ENCODE data around the gene CYP39A1.

- TF ChIP-seq TAF1 (IDR thresholded peaks at IDR 0.05; ENCODE audit: borderline replicate concordance, insufficient read depth, low read length) (no peak), REST (IDR thresholded peaks at IDR 0.05; ENCODE audit: insufficient read depth in 1 of 2, low read depth in 2 of 2, low read length in 2 of 2) (no peak), SIN3A (IDR thresholded peaks at IDR 0.05; ENCODE audit: borderline replicate concordance, insufficient read depth, low read length) (no peak), POLR2AphosphoS5 (IDR thresholded peaks at IDR 0.05; ENCODE audit: low read depth, low read length) (no peak), FOXP2 (optimal IDR thresholded peaks at IDR 0.05; ENCODE audit: borderline replicate concordance, extremely low read depth, extremely low read length, insufficient read depth) (no peak)
Observed at GRCh38 chr6:46556053-46556452, 96.6 kb downstream of the CYP39A1 start.
